GM21447 (cell line): ENCODE results near the gene SLC5A10.
A peak's percentile ranks its signal among the peaks of the same experiment; 100 is the strongest.

Source experiments
- ATAC-seq: cut with Tn5 transposase; IDR thresholded peaks from one replicate; pipeline ENCODE4 v1.9.1; 2021; ENCODE audit not compliant: unreplicated experiment

SLC5A10 gene

GRCh38 chr17:19001907-19002590, 50.1 kb downstream of the SLC5A10 start:
- no peak for ATAC-seq

DNA sequence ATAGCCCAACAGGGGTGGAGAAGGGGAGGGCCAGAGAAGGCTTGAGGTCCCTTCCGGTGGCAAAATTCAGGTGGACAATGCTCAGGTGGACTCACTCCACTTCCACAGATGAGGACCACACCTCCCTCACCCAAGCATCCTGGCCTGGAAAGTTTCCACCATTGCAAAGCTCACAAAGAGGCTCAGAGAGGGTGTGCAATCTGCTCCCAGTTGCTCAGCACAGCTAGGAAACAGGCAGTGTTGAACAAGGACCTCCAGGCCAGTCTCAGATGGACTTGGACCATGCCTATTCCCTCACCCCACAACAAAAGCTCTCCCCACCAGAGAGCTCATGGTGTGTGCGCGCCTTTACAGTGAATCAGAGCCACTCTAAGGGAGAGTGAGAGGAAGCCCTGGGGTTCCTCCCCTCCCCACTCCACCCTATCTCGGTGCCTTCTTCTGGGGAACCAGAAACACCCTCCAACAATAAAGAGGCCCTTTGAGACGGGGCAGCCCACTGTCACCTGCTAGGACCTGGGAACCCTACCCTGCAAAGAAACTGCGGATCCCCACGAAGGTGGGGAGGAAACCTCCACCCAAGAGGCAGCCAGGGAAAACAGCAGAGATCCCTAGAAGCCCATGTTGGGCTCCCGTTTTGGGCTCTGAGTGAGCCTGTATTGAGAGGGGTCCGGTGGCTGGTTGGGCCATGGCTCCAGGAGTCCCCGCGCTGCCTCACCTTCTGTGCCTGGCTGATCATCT, 51.0 kb downstream of the SLC5A10 start:
- no peak for ATAC-seq

GRCh38 chr17:19003543-19004420, 51.8 kb downstream of the SLC5A10 start:
- ATAC-seq: peak; percentile 27

DNA sequence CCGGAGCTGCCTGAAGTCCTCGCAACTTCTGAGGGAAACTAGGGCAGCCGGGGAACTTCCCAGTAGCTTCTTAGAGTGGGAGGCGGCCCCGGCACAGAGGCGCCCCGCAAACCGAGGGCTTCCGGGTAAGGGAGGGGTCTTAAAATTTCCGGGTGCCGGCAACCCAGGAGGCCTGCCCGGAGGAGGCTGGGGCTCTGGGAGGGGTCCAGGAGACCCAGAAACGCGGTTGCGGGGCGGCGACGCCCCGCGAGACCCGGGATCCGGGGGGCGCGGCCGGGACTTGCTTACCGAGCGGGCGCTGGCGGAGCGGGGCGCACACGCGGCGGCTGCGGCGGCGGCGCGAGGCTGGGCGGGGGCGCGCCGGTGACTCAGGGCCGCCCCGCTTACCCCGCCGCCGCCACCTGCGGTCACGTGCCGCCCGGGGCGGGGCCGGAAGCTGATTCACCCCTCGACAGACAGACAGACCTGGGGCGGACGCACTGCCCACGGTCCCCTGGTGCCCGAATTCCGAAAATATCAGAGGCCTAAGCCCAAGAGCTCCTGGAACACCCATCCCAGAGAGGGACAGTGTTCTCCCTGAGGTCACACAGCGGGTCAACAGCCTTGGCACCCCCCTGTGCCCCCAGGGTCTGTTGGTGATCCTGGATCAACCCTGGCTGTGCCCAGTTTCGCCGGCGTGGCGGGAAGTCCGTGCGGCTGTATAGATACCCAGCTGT, 52.6 kb downstream of the SLC5A10 start, which contains the start of gene FAM83G:
Gene FAM83G, minus strand, starts transcription at position 344 of the 716 bp plus-strand sequence. CDS start 723 bp downstream, outside the sequence.
- peak; percentile 67 for ATAC-seq

DNA sequence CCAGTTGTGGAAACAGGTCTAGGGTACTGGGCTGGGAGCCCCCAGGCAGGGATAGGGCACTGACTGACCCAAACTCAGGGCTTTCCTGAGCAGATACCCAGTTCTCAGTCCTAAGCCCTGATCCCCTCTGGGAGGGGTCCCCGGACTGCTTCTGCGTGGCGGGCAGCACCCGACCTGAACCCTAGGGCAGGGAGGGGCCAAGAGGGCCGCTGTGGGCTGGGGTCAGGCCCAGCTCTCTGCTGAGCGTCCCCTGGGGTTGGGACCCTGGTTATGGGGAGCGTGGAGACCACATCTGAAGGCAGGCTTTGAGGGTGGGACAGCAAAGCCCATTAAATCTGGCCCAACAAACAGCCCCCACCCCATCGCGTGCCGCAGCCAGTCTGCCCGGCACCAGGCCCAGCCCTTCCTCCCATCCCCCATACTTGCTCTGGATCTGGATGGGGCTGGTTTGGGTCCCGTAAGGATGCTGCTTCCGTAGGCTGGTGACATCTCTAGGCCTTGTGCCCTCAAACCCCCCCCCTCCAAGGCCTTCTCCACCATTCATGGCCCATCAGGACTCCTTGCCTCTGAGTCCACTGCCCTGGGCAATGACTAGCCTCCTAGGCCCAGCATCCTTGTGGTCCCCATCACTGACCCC, 53.3 kb downstream of the SLC5A10 start:
- no peak for ATAC-seq

DNA sequence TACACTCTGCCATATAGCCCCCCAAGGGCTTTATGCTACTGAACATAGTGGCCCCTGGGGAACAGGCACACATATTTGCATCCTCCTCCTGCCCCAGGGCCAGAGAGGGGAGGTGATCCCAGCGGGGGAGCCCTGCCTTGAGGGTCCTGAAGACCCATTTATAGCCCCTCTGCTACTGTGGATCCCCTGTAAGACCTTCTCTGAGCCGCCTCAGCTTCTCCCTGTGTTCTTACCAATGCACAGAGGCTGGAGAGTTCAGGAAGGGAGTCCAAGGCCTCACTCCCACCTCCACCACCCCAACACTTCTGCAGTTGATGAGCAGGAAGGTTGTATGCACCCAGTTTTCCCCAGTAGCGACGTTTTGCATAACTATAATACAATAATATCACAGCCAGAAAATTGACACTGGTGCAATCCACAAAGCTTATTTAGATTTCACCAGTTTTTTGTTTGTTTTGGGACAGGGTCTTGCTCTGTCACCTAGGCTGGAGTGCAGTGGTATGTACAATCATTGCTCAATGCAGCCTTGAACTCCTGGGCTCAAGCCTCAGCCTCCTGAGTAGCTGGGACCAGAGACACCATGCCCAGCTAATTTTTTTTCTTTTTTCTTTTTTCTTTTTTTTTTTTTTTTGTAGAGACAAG, 53.9 kb downstream of the SLC5A10 start:
- no peak for ATAC-seq

- no peak for ATAC-seq
Measured at GRCh38 chr17:19006698-19007097, 54.7 kb downstream of the SLC5A10 start.

DNA sequence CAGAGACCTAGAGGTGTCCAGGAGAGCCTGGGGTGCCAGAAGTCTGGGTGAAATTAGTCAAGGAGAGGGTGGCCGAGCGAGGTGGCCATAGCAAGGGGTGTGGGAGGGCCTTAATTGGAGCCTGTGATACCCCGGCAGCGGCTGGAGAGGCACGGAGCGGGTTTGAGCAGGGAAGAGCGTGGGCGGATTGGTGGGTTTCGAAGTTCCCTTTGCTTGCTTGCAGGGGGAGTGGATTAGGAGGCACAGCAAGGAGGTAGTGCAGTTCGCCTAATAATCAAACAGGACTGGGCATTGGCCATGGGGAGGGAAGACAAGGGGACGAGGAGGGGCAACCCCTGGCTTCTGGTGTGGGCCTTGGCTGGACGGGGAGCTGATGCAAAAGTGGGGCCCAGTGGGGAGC, 58.0 kb downstream of the SLC5A10 start:
- no peak for ATAC-seq

- ATAC-seq: no peak
Measured at GRCh38 chr17:19010729-19011505, 59.0 kb downstream of the SLC5A10 start.

DNA sequence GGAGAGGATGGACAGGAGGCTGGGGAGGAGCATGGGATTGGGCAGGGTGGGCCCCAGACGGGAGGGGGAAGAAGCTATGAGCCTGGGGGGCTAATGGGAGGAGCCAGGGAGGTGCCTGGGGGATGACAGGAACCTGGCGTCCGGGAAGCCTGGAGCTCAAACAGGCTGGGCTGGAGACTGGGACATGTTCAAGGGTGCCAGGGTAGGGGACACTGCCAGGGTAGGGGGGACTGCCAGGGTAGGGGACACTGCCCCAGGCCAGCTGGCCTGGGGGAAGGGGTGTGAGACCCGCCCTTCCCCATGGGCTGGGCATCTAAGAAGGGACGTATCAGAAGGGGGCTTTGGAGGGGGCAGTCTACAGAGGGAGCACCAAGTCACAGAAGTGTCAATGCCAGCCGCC, 59.6 kb downstream of the SLC5A10 start:
- ATAC-seq: no peak

DNA sequence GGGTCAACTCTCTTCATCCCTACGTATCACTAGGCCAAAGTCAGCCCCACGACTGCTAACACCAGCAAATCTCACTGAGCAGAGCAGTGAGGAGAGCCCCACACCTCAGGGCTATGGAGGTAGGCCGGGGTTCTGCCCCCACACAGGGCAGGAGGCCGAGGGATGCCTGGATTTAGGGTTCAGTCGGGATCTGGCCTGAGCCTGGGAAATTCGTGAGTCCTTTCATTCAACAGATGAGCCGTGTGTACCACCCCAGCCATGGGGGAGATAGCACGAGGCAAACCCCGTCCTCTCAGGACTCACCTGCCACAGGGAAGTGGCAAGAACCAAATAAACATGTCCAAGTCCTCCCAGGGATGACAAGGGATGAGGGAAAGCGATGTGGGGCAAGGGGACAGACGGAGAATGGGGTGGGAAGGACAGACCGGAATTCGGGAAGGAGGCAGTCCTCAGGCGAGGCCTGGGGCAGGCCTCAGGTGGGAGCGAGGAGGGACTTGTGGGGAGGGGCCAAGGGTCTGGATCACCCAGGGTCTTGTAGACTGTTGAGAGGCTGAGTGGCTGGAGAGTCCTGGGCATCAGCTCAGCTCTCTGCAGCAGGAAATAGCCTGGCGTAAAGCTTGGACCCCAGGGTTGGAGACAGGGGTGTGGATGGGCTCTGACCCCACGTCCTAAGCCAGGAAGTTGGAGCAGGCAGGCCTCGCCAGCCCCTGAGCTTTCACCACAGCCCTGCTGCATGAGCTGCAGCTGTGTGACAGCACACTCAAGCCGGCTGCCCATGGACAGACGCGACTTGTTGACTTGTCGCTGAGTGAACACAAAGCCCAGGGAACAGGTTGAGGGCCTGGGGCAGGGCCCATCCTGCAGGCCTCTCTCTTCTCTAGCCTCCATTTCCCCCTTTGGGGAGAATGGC, 60.5 kb downstream of the SLC5A10 start:
- ATAC-seq: no peak

DNA sequence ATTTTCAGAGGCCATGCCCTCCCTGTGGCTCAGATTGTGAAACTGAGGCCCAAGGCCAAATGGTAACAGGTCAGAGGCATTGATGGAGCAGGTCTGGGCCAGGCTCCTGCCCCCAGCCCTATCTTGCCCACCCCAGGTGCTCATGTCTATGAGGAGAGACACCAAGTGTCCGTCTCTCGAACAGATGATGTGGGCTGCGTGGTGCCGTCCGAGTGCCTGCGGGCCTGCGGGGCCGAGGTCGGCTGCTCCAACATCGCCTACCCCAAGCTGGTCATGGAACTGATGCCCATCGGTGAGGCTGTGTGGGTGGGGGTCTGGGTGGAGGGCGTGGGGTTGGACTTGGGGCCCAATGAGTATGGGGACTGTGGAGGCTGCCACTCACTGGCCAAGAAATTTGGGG, 61.3 kb downstream of the SLC5A10 start:
- no peak for ATAC-seq

- ATAC-seq: no peak
Measured at GRCh38 chr17:19013806-19014627, 62.1 kb downstream of the SLC5A10 start.

- no peak for ATAC-seq
Measured at GRCh38 chr17:19014628-19015215, 62.8 kb downstream of the SLC5A10 start.

- ATAC-seq: no peak
Measured at GRCh38 chr17:19015428-19015827, 63.5 kb downstream of the SLC5A10 start.

DNA sequence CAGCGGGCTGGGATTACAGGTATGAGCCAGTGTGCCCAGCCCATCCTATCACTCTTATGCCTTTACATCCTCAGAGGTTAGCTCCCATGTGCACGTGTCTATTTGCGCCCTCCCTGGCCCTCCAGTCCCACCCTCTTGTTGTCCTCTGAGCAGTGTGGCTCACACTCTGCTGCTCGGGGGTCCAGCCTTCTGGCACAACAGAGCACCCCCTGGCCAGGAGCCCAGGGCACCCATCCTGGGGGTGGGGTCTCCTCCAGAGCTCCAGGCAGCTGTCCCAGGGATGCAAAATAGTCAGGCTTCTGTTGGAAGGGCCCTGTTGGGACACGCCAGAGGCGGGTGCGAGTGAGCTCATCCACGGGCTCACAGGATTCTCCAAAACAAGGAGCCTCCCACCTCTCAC, 64.3 kb downstream of the SLC5A10 start:
- ATAC-seq: no peak

DNA sequence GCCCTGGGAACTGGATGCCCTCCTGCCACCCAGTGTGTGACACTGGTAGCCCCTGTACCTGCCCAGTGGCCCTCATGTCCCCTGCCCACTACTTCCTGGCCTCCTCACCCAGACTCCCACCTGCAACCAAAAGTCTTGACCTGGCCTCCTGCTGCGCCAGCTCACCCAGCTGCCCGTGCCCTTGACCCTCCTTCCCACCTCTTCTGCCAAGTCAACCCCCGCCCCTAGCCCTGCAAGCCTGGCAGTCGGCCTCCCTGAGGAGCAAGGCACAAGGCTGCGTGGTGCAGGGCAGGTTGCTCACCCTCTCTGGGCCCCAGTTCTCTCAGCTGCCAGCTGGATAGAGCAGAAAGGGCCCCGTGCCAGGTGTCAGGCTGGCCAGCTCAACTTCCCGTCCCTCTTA, 64.9 kb downstream of the SLC5A10 start:
- no peak for ATAC-seq
